GM12878 (cell line): ENCODE measurements around the gene SNAPIN. TPM values are rescaled to one million over a fixed set of nuclear protein-coding genes. Genes with fewer than 3 reads are reported as not detected.

Experiments used
- ATAC-seq: fragments of 200-7000 bp; cut with Tn5 transposase; 3 replicates; pipeline ENCODE4 v1.9.1; 2020; ENCODE audit warnings: mild to moderate bottlenecking, moderate library complexity
- BruUV-seq: library from RNA; stranded (reverse); fragments of 400-500 nt; replicated peaks from 2 replicates; lab custom pipeline; 2021; lab: Mats Ljungman, UMichigan
- CTCF ChIA-PET: fragments of 300-600 bp; sonication (Branson Sonifier 250); formaldehyde crosslinking; extraction: SDS; loops from one replicate; lab custom pipeline; 2021; ENCODE audit warnings: inconsistent platforms; lab: Yijun Ruan, JAX
- POLR2A ChIA-PET: fragments of 350-600 bp; formaldehyde crosslinking; extraction: SDS; loops from one replicate; lab custom pipeline; 2021; ENCODE audit warnings: inconsistent platforms; lab: Charles Lee
- RAD21 ChIA-PET: fragments of 300-600 bp; sonication (Branson Sonifier 250); formaldehyde crosslinking; loops from one replicate; lab custom pipeline; 2023; ENCODE audit warnings: antibody characterized with exemption; ENCODE audit not compliant: unreplicated experiment; lab: Charles Lee
- SMC1A ChIA-PET: fragments of 300-600 bp; sonication (Branson Sonifier 250); formaldehyde crosslinking; loops from one replicate; lab custom pipeline; 2023; ENCODE audit not compliant: unreplicated experiment, uncharacterized antibody; lab: Charles Lee
- DNase-seq: peaks from one replicate; pipeline ENCODE4 v3.0.0-alpha.2; 2011; ENCODE audit warnings: low read depth, low spot score
- FAIRE-seq: peaks from 3 replicates; lab custom pipeline; 2011; peaks lifted over from hg19 to GRCh38; lab: Jason Lieb, UNC
- H2AFZ ChIP-seq: 2 replicates; pipeline ENCODE4 v1.6.0; 2011; ENCODE audit warnings: low read depth, low read length, control low read depth; ENCODE audit not compliant: control insufficient read depth
- H3K27ac ChIP-seq: 2 replicates; pipeline ENCODE4 v1.5.1; 2011; ENCODE audit warnings: control low read depth; ENCODE audit not compliant: control insufficient read depth, insufficient read depth
- H3K27me3 ChIP-seq, 2 experiments: replicated peaks in 1 of 2; 2 replicates each; pipeline versions ENCODE4 v1.6.0 to v1.6.1; 2011; ENCODE audit warnings: low read length in 1 of 2; ENCODE audit not compliant: control insufficient read depth in 2 of 2, insufficient read depth in 2 of 2
- H3K36me3 ChIP-seq, 2 experiments: 2 replicates each; pipeline ENCODE4 v1.5.1; 2011; ENCODE audit warnings: low read length in 1 of 2; ENCODE audit not compliant: control insufficient read depth in 2 of 2, insufficient read depth in 2 of 2
- H3K4me1 ChIP-seq: 2 replicates; pipeline ENCODE4 v1.6.1; 2011; ENCODE audit warnings: mild to moderate bottlenecking, low read length, moderate library complexity, mixed read lengths; ENCODE audit not compliant: control insufficient read depth, insufficient read depth
- H3K4me2 ChIP-seq: 2 replicates; pipeline ENCODE4 v1.6.0; 2011; ENCODE audit warnings: control low read depth; ENCODE audit not compliant: control insufficient read depth, insufficient read depth
- H3K4me3 ChIP-seq: fragments of 200-600 bp; sonication (generic); 2 replicates; pipeline ENCODE4 v1.5.1; 2016
- H3K79me2 ChIP-seq: 2 replicates; pipeline ENCODE4 v1.6.0; 2011; ENCODE audit warnings: low read length; ENCODE audit not compliant: control insufficient read depth, insufficient read depth
- H3K9ac ChIP-seq: 2 replicates; pipeline ENCODE4 v1.8.0; 2011; ENCODE audit warnings: low read length, control low read depth, mixed read lengths; ENCODE audit not compliant: control insufficient read depth, insufficient read depth
- H3K9me3 ChIP-seq: replicated peaks from 3 replicates; pipeline ENCODE4 v1.5.1; 2011; ENCODE audit warnings: mild to moderate bottlenecking, low read length; ENCODE audit not compliant: control insufficient read depth, insufficient read depth
- H4K20me1 ChIP-seq: 2 replicates; pipeline ENCODE4 v1.6.0; 2011; ENCODE audit not compliant: control insufficient read depth, insufficient read depth
- BACH1 ChIP-seq: fragments of 450-650 bp; IDR thresholded peaks from 2 replicates; pipeline ENCODE4 v1.6.1; 2017; ENCODE audit warnings: mild to moderate bottlenecking, borderline replicate concordance
- BMI1 ChIP-seq: fragments of 450-650 bp; IDR thresholded peaks from 2 replicates; pipeline ENCODE4 v1.6.1; 2016; ENCODE audit warnings: mild to moderate bottlenecking, moderate library complexity, borderline replicate concordance
- CHD4 ChIP-seq: fragments of 200-600 bp; sonication (generic); IDR thresholded peaks from 2 replicates; pipeline ENCODE4 v1.6.1; 2016; ENCODE audit warnings: mild to moderate bottlenecking
- HCFC1 ChIP-seq: fragments of 150-350 bp; IDR thresholded peaks from 2 replicates; pipeline ENCODE4 v1.6.1; 2014; ENCODE audit warnings: low read length
- IRF5 ChIP-seq: fragments of 450-650 bp; IDR thresholded peaks from 2 replicates; pipeline ENCODE4 v1.6.1; 2017; ENCODE audit warnings: borderline replicate concordance
- MEF2A ChIP-seq: IDR thresholded peaks from 2 replicates; pipeline ENCODE4 v1.6.1; 2011; ENCODE audit warnings: low read depth, mild to moderate bottlenecking, low read length, moderate library complexity; ENCODE audit not compliant: insufficient read depth
- NR2C2 ChIP-seq: IDR thresholded peaks from 2 replicates; pipeline ENCODE4 v1.6.1; 2011; ENCODE audit warnings: borderline replicate concordance, low read depth; ENCODE audit not compliant: control insufficient read depth, insufficient read length
- POU2F2 ChIP-seq: IDR thresholded peaks from 3 replicates; pipeline ENCODE4 v1.6.1; 2011; ENCODE audit warnings: low read depth, mild to moderate bottlenecking, low read length, borderline replicate concordance
- SPI1 ChIP-seq: IDR thresholded peaks from 2 replicates; pipeline ENCODE4 v1.6.1; 2011; ENCODE audit warnings: low read depth, mild to moderate bottlenecking, low read length, moderate library complexity, borderline replicate concordance; ENCODE audit not compliant: insufficient read depth
- TARDBP ChIP-seq: IDR thresholded peaks from 2 replicates; pipeline ENCODE4 v1.6.1; 2016; ENCODE audit warnings: borderline replicate concordance
- TCF7 ChIP-seq: IDR thresholded peaks from 2 replicates; pipeline ENCODE4 v1.6.1; 2014; ENCODE audit warnings: antibody characterized with exemption, borderline replicate concordance
- ZNF622 ChIP-seq: fragments of 450-650 bp; IDR thresholded peaks from 2 replicates; pipeline ENCODE4 v1.6.1; 2017; ENCODE audit warnings: mild to moderate bottlenecking, inconsistent platforms
- WGBS: methylation state at CpG from one replicate; pipeline ENCODE4 v1.1.6; 2016; ENCODE audit warnings: low lambda C conversion rate; ENCODE audit not compliant: insufficient replicate concordance, insufficient coverage; ENCODE audit errors: missing lambda C conversion rate; 5-methylcytosine and 5-hydroxymethylcytosine counted together
- in situ Hi-C: fragments of 300-500 bp; cut with MboI; formaldehyde crosslinking; loops from 9 replicates; pipeline ENCODE4 v1.14.3; 2018; ENCODE audit warnings: mixed read lengths
- intact Hi-C: fragments of 100-400 bp; cut with micrococcal nuclease; formaldehyde crosslinking; loops from one replicate; pipeline ENCODE4 v1.14.2; 2022; ENCODE audit not compliant: unreplicated experiment
- polyA plus RNA-seq, 11 experiments: library from polyadenylated mRNA; depleted of rRNA in 4 of 11; unstranded in 6 of 11; stranded (reverse) in 5 of 11; fragments of >200 nt; fragmentation: Nextera tagmentation in 4 of 11; fragmentation: Illumina TruSeq in 1 of 11; extraction: Ambion mirVana in 4 of 11; extraction: Trizol in 1 of 11; gene quantifications; 1 replicate in 1 of 11; 2 replicates in 10 of 11; pipeline versions ENCODE4 v1.2.1 to v1.2.3, GENCODE V29; 2011 to 2016; ENCODE audit warnings: inconsistent platforms in 2 of 11, missing spikeins in 2 of 11, low read depth in 1 of 11
- total RNA-seq, 4 experiments: library from RNA; depleted of rRNA in 3 of 4; stranded (reverse); fragments of >200 nt in 3 of 4; fragmentation: Illumina TruSeq in 1 of 4; extraction: Trizol in 1 of 4; gene quantifications; 2 replicates each; pipeline versions ENCODE4 v1.2.1 to v1.2.3, GENCODE V29; 2013 to 2021

The SNAPIN gene
- total and polyA plus RNA-seq, 10 of the 15 experiments (the other 5 are each of a cell fraction or from before 2014, with no cell fraction given) = 12.4 to 78.1 (median 38.6) TPM

GRCh38 chr1:153693466-153693865, 35.0 kb downstream of the SNAPIN start:
- peaks cover 4% of the 10 kb centered on the region for H3K4me1 ChIP-seq
- no peak overlapping the region for H3K4me2 ChIP-seq
- H3K9me3 ChIP-seq = no peaks in the 10 kb centered on the region
- H3K4me3 ChIP-seq = no peak overlapping the region
- 37% methylated on average over 4 of the region's 4 CpGs for WGBS
- RAD21 ChIA-PET = interaction anchor here (1.5 kb wide), 1 partner anchor 39 kb away, joined by 3 read pairs; no protein-coding TSS in a partner anchor
- H2AFZ ChIP-seq = no peak overlapping the region
- H3K79me2 ChIP-seq = no peaks in the 10 kb centered on the region
- in situ Hi-C loops (no loop called here), intact Hi-C loops (no loop called here)
- SMC1A ChIA-PET = no interaction called here
- POLR2A ChIA-PET = no interaction called here
- DNase-seq (no peak), FAIRE-seq (no peak), ATAC-seq (peak; percentile 18; the same call in 1 of the 3 replicates)
- H3K36me3 ChIP-seq = no peaks in the 10 kb centered on the region
- CTCF ChIA-PET = interaction anchor here (1.1 to 1.2 kb wide), 2 partner anchors 16 to 41 kb away, joined by 3 read pairs; no protein-coding TSS in a partner anchor
- H4K20me1 ChIP-seq = no peaks in the 10 kb centered on the region
- H3K27ac ChIP-seq = no peak overlapping the region
- H3K27me3 ChIP-seq = no peaks in the 10 kb centered on the region; a peak in 1 of 4 replicates
- TF ChIP-seq TARDBP = no peak
- no peak for TF ChIP-seq BACH1
- no peak for TF ChIP-seq MEF2A
- TF ChIP-seq HCFC1 = no peak
- TF ChIP-seq SPI1 = no peak
- no peak for TF ChIP-seq NR2C2
- TF ChIP-seq ZNF622 = no peak
- TF ChIP-seq TCF7 = no peak
- no peak for TF ChIP-seq CHD4
- no peak for TF ChIP-seq IRF5
- TF ChIP-seq BMI1 = no peak
- TF ChIP-seq POU2F2 = no peak
- BruUV-seq = no TSS peak
- H3K9ac ChIP-seq = no peak overlapping the region
